ENCODE measurements around the gene TRPM8. TPM values are rescaled to one million over a fixed set of nuclear protein-coding genes. Genes with fewer than 3 reads are reported as not detected.

Gene TRPM8
- total RNA-seq, 1 donor from 2014 or later: not detected

DNA sequence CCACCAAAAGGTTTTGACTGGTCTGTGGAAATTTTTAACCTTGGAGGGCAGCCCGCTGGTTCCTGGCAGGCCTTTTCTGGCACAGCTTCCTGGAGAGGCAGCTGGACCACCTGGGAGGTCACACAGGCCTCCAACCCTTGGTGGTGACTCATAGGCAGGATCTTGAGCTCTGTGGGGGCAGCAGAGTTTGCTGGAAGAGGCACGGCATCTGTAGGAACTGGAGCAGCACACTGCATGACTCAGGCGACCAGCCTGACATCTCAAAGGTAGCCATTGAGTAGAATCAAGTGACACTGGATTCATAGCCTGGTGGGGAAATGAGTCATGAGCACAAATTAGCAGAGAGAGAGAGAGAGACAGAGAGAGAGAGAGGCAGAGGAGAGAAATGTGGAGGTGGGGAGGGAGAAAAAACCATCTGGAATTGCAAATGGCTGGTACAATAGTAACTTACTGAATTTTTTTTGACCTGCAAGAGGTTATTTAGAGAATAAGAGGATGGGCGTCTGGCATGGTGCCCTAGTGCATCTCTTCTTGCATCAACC is 57.4 kb downstream of the TRPM8 start:
- peak; percentile 68 for DNase-seq (ENCODE audit: low read depth, low spot score)

- no peak for DNase-seq (ENCODE audit: low read depth, low spot score)
Measured at GRCh38 chr2:233976087-233976486, 58.9 kb downstream of the TRPM8 start.

- DNase-seq (ENCODE audit: low read depth, low spot score): no peak
Measured at GRCh38 chr2:233976690-233977294, 59.6 kb downstream of the TRPM8 start.

DNA sequence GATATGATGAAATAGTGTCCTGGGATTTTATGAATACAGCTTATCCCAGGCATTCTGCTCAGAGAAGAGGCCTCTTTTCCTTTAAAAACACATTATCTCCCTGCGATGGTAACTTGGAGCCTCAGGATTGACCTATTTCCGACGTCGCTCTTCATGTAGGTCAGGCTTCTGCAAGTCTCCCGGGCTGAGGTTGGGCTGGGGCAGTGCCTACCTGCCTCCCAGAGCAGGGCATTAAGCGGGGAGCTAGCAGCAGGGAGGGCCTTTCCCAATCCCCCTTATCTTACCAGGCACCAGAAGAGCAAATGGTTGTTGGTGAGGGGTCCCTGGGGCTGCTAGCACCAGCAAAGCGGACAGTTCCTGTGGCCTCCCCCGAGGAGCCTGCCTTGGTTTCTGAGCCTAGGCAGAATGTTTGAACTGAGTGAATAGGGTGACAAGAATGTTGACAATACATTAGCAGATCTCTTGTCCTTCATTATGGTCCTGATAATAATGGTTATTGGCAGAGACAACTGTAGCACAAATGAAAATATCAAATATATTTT is 60.2 kb downstream of the TRPM8 start:
- DNase-seq (ENCODE audit: low read depth, low spot score): no peak

DNA sequence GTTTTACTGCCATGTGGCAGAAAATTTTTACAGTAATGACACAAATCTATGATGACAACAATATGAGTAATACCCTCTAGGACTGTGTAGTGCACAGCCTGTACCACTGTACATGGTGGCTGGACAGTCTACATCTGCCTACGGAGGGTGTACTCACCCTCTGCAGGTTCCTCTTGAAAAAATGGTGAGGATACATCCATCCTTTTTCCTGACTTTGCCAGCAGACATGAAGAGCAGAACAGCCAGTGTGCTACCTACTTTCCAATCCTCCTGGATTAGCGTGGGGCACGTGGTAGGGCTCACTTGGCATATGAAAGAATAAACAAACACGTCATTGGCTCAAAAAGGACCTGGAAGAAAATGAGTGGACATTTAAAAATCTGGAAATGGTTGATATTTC is 62.6 kb downstream of the TRPM8 start:
- no peak for DNase-seq (ENCODE audit: low read depth, low spot score)

DNA sequence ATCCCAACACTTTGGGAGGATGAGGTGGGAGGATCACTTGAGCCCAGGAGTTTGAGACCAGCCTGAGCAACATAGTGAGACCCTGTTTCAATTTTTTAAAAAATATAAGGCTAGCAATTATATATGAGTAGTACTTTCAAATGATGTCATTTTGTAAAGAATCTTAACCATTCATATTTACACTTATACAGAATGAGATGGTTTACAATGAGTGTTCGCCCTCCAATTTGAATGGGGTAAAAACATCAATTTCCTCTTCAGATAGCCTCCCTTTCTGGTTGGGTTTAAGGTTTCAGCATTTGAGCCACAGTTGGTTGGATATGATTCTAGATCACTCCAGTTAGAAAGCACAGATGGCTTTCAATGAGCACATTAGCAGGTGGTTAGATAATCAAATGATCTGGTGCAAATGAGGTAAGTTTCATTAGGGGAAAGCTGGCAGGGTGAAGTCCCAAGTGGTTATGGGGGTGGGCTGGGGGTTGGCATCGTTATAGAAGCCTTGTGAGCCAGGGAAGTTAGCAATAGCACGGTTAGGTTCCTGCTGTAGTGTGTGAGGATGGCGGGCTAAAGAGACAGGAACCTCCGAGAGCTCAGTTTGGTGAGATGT is 63.9 kb downstream of the TRPM8 start:
- DNase-seq (ENCODE audit: low read depth, low spot score): no peak

- no peak for DNase-seq (ENCODE audit: low read depth, low spot score)
Measured at GRCh38 chr2:233981574-233982420, 64.6 kb downstream of the TRPM8 start.

DNA sequence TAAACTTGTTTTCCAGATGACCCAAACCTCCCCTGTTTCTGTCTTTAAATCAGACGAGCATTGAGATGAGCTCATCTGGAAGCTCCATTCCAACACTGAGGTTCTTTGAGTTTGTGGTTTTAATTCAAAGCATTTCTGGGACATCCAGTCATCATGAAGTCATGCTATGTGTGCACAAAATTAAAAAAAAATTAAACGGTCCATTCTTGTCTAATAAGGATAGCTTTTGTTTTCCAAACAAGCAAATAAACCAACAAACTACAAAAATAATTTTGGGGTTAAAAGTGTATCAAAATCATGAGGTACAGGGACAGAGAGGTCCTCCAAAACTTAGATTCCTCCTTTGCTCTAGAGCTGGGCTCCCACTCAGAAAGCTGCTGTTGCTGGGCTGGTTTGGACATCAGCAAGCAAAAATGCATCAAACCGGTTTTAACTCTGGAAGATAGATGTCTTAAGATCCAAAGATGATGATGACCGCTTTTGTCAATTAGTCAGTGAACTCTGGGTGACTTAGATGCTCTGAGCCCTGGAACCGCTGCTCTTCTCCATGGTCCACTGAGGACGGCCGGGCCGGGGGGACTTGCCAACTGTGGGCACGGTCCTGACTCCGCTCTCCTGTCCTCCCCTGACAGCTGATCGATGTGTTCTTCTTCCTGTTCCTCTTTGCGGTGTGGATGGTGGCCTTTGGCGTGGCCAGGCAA is 65.4 kb downstream of the TRPM8 start:
- DNase-seq (ENCODE audit: low read depth, low spot score): no peak

DNA sequence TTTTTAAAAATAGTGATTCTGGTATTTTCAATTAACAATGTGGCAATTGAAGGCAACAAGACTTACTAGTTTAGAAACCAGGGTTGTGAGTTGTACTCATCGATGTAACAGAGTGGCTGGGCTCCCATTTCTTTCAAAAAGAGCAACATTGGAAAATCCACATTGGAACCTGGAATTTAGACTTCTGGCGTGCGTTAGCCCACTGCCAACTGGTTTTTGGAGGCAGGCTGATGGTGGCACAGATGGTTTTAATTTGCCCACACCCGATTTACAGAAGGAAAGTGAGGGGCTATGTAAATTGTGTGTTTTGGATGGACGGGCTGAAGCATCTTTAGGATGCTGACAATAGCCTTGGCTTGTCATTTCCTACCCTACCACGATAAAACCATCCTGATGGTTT is 66.3 kb downstream of the TRPM8 start:
- no peak for DNase-seq (ENCODE audit: low read depth, low spot score)

DNA sequence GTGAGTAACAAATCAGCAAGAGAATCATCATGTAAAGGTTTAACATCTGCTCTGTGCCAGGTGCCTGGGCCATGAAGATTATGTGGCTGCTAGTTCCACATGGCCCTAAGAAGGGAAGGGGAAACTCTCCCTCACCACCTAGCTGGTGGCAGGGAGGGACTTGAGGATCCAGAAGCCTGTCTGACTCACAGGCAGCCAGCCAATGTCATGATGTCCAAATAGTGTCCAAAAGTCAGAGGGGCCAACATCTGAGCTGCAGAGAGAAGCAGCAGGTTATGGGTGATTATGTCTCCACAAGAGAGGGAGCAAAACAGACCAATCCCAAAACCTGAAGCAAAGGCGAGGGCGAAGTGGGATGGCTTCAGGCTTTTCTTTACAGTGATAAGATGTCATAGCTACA is 71.4 kb downstream of the TRPM8 start:
- DNase-seq (ENCODE audit: low read depth, low spot score): no peak

DNA sequence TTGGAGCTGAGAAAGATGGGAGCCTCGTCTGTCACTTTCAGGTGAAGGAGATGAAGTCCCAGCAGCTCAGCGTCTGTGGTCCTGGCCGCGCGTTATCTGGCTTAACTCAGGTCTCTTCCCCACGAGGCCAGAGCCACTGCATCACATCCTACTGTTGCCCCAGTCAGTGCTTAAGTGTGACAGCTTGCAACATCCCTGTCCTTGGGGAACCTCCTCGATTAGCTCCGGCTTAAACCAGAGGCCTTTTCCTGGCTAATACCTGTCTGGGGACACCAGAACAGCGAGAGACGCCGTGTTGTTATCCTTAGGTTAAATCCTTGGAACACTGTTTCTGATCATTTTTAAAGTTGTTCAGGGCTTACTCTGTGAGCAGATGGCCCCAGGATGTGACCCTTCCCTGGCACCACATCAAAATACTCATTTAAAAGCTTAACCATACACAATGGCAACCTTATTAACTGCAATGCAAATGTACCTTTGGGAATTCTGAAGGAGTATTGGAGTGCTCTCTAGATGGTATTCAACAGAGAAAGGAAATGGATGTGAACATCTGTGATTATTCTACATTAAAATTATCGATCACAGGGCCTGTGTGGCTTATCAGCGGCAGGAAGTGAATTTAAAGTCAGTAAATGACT is 72.2 kb downstream of the TRPM8 start:
- no peak for DNase-seq (ENCODE audit: low read depth, low spot score)

DNA sequence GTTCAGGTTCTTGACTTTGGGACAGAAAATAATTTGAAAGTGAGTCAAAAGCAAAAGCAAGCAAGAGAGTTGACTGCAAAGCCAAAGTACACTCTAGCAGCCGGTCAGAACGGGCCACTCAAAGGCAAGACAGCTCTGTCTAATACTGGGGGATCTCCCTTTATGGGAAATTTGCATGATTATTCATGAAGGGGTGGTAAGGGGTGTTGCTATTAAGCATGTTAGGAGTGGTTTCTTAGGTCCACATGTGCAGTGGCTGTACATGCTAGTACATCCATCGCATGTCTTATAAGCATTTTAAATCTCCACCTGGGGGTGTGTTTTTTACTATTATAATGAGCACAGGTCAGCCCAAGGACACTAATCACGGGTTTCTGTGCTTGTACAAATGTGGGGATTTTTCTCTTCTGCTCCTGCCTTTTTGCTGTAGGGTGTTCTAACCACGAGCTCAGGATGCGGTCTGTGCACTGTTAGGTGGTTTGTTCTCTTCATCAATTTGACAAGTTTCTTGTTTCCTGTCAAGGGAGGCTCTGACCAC is 73.2 kb downstream of the TRPM8 start:
- DNase-seq (ENCODE audit: low read depth, low spot score): no peak

DNA sequence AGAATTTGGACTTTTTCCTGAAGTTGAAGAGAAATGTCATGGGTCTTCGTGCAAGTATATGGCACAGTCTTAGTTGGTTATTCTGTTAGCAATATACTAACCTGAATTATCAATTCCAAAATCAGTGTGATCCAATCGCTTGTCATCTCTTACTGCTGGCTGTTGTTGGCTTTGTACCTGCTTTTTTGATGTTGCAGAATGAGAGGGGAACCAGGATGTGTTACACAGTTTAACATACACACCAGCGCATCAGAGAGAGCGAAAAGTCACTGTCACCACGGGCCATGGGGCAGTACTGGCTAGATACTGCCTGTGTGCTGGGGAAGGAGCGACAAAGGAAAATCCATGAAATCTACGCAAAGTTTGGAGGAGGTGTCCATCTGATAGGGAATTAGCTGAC is 74.0 kb downstream of the TRPM8 start:
- DNase-seq (ENCODE audit: low read depth, low spot score): no peak

- DNase-seq (ENCODE audit: low read depth, low spot score): no peak
Measured at GRCh38 chr2:233992513-233993217, 75.5 kb downstream of the TRPM8 start.

- DNase-seq (ENCODE audit: low read depth, low spot score): no peak
Measured at GRCh38 chr2:233993461-233993860, 76.3 kb downstream of the TRPM8 start.

- DNase-seq (ENCODE audit: low read depth, low spot score): no peak
Measured at GRCh38 chr2:233994151-233994550, 77.0 kb downstream of the TRPM8 start.

DNA sequence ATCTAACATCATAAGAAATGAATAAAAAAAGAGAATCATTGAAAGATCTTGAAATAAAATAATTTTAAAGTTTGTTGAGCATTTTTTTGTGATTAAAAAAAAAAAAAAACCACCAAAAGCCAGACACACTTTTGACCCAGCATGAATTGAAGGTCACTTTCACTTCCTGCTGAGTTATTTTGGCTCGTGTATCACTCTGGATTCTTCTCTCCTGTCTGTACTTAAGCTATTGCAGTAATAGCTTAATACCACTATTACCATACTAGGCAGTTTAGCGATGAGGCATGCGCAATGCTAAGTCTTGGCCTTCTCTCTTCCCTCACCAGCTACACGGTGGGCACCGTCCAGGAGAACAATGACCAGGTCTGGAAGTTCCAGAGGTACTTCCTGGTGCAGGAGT is 78.8 kb downstream of the TRPM8 start:
- no peak for DNase-seq (ENCODE audit: low read depth, low spot score)

- no peak for DNase-seq (ENCODE audit: low read depth, low spot score)
Measured at GRCh38 chr2:233996461-233996860, 79.3 kb downstream of the TRPM8 start.

DNA sequence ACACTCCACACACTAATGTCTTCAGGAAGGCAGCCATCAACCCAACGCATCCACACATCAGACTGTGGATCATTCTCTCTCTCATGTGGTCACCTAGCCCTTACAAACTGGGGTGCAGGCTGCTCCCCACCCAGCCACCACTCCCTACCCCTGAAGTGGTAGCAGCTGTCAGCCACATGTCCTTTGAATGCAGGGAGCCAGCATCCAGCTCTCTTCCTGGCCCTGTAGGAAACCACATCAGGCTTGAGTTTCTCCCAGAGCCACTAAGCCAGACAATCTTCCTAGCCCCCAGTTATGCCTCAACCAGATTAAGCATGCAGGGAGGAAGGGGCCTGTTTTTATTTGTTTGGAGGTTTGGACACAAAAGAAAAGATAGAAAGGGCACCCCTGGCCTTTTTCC is 80.5 kb downstream of the TRPM8 start:
- no peak for DNase-seq (ENCODE audit: low read depth, low spot score)

DNA sequence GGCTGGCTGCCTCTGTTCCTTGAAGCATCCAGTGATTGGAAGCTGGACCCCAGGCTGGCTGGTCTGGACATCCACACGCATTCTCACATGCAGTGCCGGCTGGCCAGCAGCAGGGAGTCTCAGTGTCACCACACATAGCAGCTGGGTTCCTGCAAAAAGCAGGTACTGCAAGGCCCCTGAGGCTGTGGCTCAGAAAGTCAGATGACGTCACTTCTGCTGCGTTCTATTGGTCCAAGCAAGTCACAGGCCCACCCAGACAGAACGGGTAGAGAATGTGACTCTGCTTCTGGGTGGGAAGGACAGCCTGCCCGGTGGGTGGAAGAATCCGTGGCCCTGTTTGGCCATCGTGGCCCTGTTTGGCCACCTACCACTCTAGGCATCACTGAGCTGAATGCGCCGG is 82.0 kb downstream of the TRPM8 start:
- no peak for DNase-seq (ENCODE audit: low read depth, low spot score)
